GM19240 (cell line): ENCODE measurements around the gene SRBD1.
A peak's percentile ranks its signal among the peaks of the same experiment; 100 is the strongest.

Experiments used
- DNase-seq: peaks from one replicate; pipeline ENCODE4 v3.0.0; 2011; ENCODE audit warnings: low spot score; ENCODE audit not compliant: insufficient read length

Gene SRBD1

GRCh38 chr2:45611020-45611859 lies at the start of gene SRBD1:
Gene SRBD1 (minus strand): TSS chr2:45611267. CDS start chr2:45605441, 5,826 bp downstream.
- peak; percentile 65 for DNase-seq

- DNase-seq, result no peak
These were observed 43.2 kb upstream of the SRBD1 start for GRCh38 chr2:45654250-45654649.

- DNase-seq, result no peak
These were observed 42.3 kb upstream of the SRBD1 start for GRCh38 chr2:45653122-45653913.

- DNase-seq, result no peak
These were observed 41.3 kb upstream of the SRBD1 start for GRCh38 chr2:45652090-45653031.

- no peak for DNase-seq
These were observed 40.5 kb upstream of the SRBD1 start, which contains the start of gene PRKCE for GRCh38 chr2:45651415-45652089. Gene PRKCE (plus strand): TSS chr2:45651675.

GRCh38 chr2:45650851-45651414 lies 39.9 kb upstream of the SRBD1 start:
- peak; percentile 67 for DNase-seq

- peak; percentile 14 for DNase-seq
These were observed 39.1 kb upstream of the SRBD1 start for GRCh38 chr2:45649858-45650811.

GRCh38 chr2:45649462-45649857 lies 38.4 kb upstream of the SRBD1 start:
- no peak for DNase-seq

- no peak for DNase-seq
These were observed 37.6 kb upstream of the SRBD1 start for GRCh38 chr2:45648636-45649035.

- no peak for DNase-seq
These were observed 37.0 kb upstream of the SRBD1 start for GRCh38 chr2:45647986-45648520.

GRCh38 chr2:45647356-45647755 lies 36.3 kb upstream of the SRBD1 start:
- DNase-seq, result no peak

- no peak for DNase-seq
These were observed 35.2 kb upstream of the SRBD1 start for GRCh38 chr2:45646289-45646688.

- peak; percentile 74 for DNase-seq
These were observed 32.8 kb upstream of the SRBD1 start for GRCh38 chr2:45643543-45644542.

- DNase-seq, result no peak
These were observed 32.0 kb upstream of the SRBD1 start for GRCh38 chr2:45643095-45643494.

GRCh38 chr2:45640576-45640975 lies 29.5 kb upstream of the SRBD1 start:
- DNase-seq, result no peak

- no peak for DNase-seq
These were observed 26.4 kb upstream of the SRBD1 start for GRCh38 chr2:45637440-45637839.

GRCh38 chr2:45636008-45636407 lies 24.9 kb upstream of the SRBD1 start:
- DNase-seq, result no peak

- DNase-seq, result no peak
These were observed 23.2 kb upstream of the SRBD1 start for GRCh38 chr2:45634223-45634622.
